OCI-LY3 (cell line): ENCODE measurements around the gene ASCL4.

ENCODE experiments used
- CTCF ChIP-seq: fragments of 200-600, 300-600 bp; sonication (generic); IDR thresholded peaks from 2 replicates; pipeline ENCODE4 v1.5.1; 2014; ENCODE audit warnings: antibody characterized with exemption, low read length, low read depth
- EZH2phosphoT487 ChIP-seq: fragments of 200-600 bp; shearing (Covaris generic); IDR thresholded peaks from 2 replicates; pipeline ENCODE4 v1.6.1; 2018; ENCODE audit warnings: antibody characterized with exemption, mixed run types, low read depth

GRCh38 chr12:107767466-107767865 lies 7.0 kb upstream of the ASCL4 start:
- TF ChIP-seq CTCF: no peak
- TF ChIP-seq EZH2phosphoT487: no peak
